Pancreas (tissue), 10 donors: ENCODE measurements around the gene LTBP2. TPM values are rescaled to one million over a fixed set of nuclear protein-coding genes. Genes with fewer than 3 reads are reported as not detected.
A peak's percentile ranks its signal among the peaks of the same experiment; 100 is the strongest.

ENCODE experiments used
- ATAC-seq, 4 donors: fragments of 200-7000 bp; cut with Tn5 transposase; one replicate each; pipeline versions ENCODE4 v1.8.0 to v1.9.1; 2020; ENCODE audit warnings: mild to moderate bottlenecking in 4 of 4, moderate library complexity in 4 of 4
- DNase-seq, 6 donors: peaks; one replicate each; pipeline ENCODE4 v3.0.0-alpha.2; 2020
- FAIRE-seq: peaks from 2 replicates; lab custom pipeline; 2012; peaks lifted over from hg19 to GRCh38; lab: Jason Lieb, UNC
- H3K27ac ChIP-seq, 4 donors: fragments of 200-600 bp; sonication (generic); 1 replicate in 3 of 4; 2 replicates in 1 of 4; pipeline versions ENCODE4 v1.5.0 to v1.8.0; 2020
- H3K27me3 ChIP-seq, 4 donors: fragments of 200-600 bp; one replicate each; pipeline ENCODE4 v1.8.0; 2021
- H3K36me3 ChIP-seq, 3 donors: fragments of 200-600 bp; sonication (generic) in 1 of 3; one replicate each; pipeline versions ENCODE4 v1.5.0 to v1.8.0; 2020 to 2021
- H3K4me1 ChIP-seq, 3 donors: fragments of 200-600 bp; one replicate each; pipeline ENCODE4 v1.8.0; 2021
- H3K4me3 ChIP-seq, 4 donors: fragments of 200-600 bp; sonication (generic) in 2 of 4; one replicate each; pipeline versions ENCODE4 v1.5.0 to v1.8.0; 2020 to 2021
- H3K9me3 ChIP-seq, 4 donors: fragments of 200-600 bp; one replicate each; pipeline ENCODE4 v1.8.0; 2021
- CTCF ChIP-seq, 4 donors: fragments of 200-600 bp; sonication (generic) in 3 of 4; IDR thresholded peaks; one replicate each; pipeline versions ENCODE4 v1.5.0 to v1.8.0; 2021; ENCODE audit warnings: antibody characterized with exemption in 4 of 4
- WGBS, 2 donors: extraction: QIAGEN DNeasy Blood & Tissue Kit; methylation state at CpG; one replicate each; pipeline ENCODE4 v1.1.7; 2013; 5-methylcytosine and 5-hydroxymethylcytosine counted together
- intact Hi-C, 3 donors: fragments of 100-400 bp; cut with DNase I; formaldehyde crosslinking; loops; one replicate each; pipeline versions ENCODE4 v1.11.1 to v1.14.2; 2022
- polyA plus RNA-seq, 2 donors: library from polyadenylated mRNA; stranded (reverse); fragments of 200-250 nt; gene quantifications; one replicate each; pipeline ENCODE4 v1.2.3, GENCODE V29; 2013
- total RNA-seq, 6 donors: library from RNA; stranded (reverse); fragmentation: NEBNext Ultra II Directional in 4 of 6; extraction: Animal tissue kit (Norgen Biotek cat#: 25700) in 4 of 6; gene quantifications; one replicate each; pipeline versions ENCODE4 v1.2.1 to v1.2.4, GENCODE V29; 2021 to 2023
- donor health status: healthy with polysubstance abuse.
- donor health status: DM: no; HTN: no; CAD: no; lungs with moderate emphysema.
- donor health status: DM: no; HTN: no; CAD: no.
- donor health status: control.
- donor health status: control.
- donor health status: Bipolar disorder and iron deficiency.
- donor health status: DM: yes; HTN: yes; CAD: no.
- donor health status: DM: no; HTN: no; CAD: no.
- donor health status: DM: no; HTN: no; CAD: no.
- donor health status: DM: yes; HTN: yes; CAD: no.

LTBP2 gene
- total and polyA plus RNA-seq, 8 donors = 1.8 to 18.1 (median 4.7) TPM

GRCh38 chr14:74584951-74585350, 27.1 kb downstream of the LTBP2 start:
- intact Hi-C loops = no loop called here
- 88 to 96% methylated on average over 5 of the region's 5 CpGs for WGBS, 2 donors
- Histone ChIP-seq H3K36me3 (no peaks in the 10 kb centered on the region), H3K4me3 (no peak overlapping the region), H3K27me3 (no peaks in the 10 kb centered on the region), H3K9me3 (no peaks in the 10 kb centered on the region), H3K4me1 (peaks cover 0 to 8% (median 5%) of the 10 kb centered on the region in 3 donors), H3K27ac (no peak overlapping the region)
- FAIRE-seq = no peak
- no peak for TF ChIP-seq CTCF (IDR thresholded peaks at IDR 0.05)
- ATAC-seq = no peak
- peak in 1 of 6 donors; percentile 11 for DNase-seq

- intact Hi-C loops = no loop called here
- no peak for FAIRE-seq
- DNase-seq = peak in 1 of 6 donors; percentile 30
Observed at GRCh38 chr14:74583689-74584434, 28.2 kb downstream of the LTBP2 start.

GRCh38 chr14:74582910-74583581, 29.0 kb downstream of the LTBP2 start:
- no peaks in the 10 kb centered on the region for H3K9me3 ChIP-seq
- FAIRE-seq = no peak
- no peak overlapping the region for H3K27ac ChIP-seq
- H3K27me3 ChIP-seq = no peaks in the 10 kb centered on the region
- ATAC-seq = peak; percentile 85 to 95 (median 90)
- TF ChIP-seq CTCF (IDR thresholded peaks at IDR 0.05) = no peak
- intact Hi-C loops = no loop called here
- no peak overlapping the region for H3K4me3 ChIP-seq
- DNase-seq = peak; percentile 54 to 80 (median 74)
- WGBS, 2 donors = 48 to 56% methylated on average over 1 of the region's 1 CpG
- H3K4me1 ChIP-seq = peaks cover 0 to 8% (median 5%) of the 10 kb centered on the region in 3 donors
- no peaks in the 10 kb centered on the region for H3K36me3 ChIP-seq

More at GRCh38 chr14:74583689-74584434, 28.2 kb downstream of the LTBP2 start:
- Histone ChIP-seq H3K4me1 (peaks cover 0 to 8% (median 5%) of the 10 kb centered on the region in 3 donors), H3K27ac (no peak overlapping the region), H3K36me3 (no peaks in the 10 kb centered on the region), H3K9me3 (no peaks in the 10 kb centered on the region), H3K4me3 (no peak overlapping the region), H3K27me3 (no peaks in the 10 kb centered on the region)
- no peak for ATAC-seq
- no peak for TF ChIP-seq CTCF (IDR thresholded peaks at IDR 0.05)
- 78 to 82% methylated on average over 6 of the region's 6 CpGs for WGBS, 2 donors

DNA sequence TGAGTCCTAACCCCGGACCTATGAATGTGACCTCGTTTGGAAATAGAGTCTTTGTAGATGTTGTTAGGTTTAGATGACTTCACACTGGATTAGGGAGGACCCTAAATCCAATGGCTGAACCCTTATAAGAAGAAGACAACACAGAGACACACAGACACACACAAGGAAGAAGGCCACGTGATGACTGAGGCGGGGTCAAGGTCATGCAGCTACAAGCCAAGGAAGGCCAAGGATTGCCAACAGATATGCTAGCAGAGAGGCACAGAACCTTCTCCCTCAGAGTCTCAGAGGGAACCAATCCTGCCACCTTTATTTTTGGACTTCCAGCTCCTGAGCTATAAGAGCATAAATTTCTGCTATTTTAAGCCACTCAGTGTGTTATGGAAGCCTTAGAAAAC, 31.8 kb downstream of the LTBP2 start:
- Histone ChIP-seq H3K36me3 (no peaks in the 10 kb centered on the region), H3K27me3 (no peaks in the 10 kb centered on the region), H3K4me1 (peaks cover 0 to 8% (median 5%) of the 10 kb centered on the region in 3 donors), H3K4me3 (no peak overlapping the region), H3K9me3 (no peaks in the 10 kb centered on the region), H3K27ac (no peak overlapping the region)
- DNase-seq = peak in 1 of 6 donors; percentile 7
- no peak for ATAC-seq
- no peak for FAIRE-seq
- WGBS, 2 donors = 79% methylated on average over 4 of the region's 4 CpGs
- no peak for TF ChIP-seq CTCF (IDR thresholded peaks at IDR 0.05)
- intact Hi-C loops = no loop called here
